IPS-18a (cell line): ENCODE results near the gene ZSWIM9.

Source experiments
- H3K27ac ChIP-seq: one replicate; pipeline ENCODE4 v1.5.1; 2013; ENCODE audit warnings: low read length
- H3K27me3 ChIP-seq: one replicate; pipeline ENCODE4 v1.6.1; 2013; ENCODE audit warnings: mild to moderate bottlenecking, low read length; ENCODE audit not compliant: control insufficient read depth, insufficient read depth
- H3K36me3 ChIP-seq: one replicate; pipeline ENCODE4 v1.6.1; 2013; ENCODE audit warnings: low read depth, low read length; ENCODE audit not compliant: control insufficient read depth
- H3K4me1 ChIP-seq: one replicate; pipeline ENCODE4 v1.6.1; 2013; ENCODE audit warnings: low read depth, low read length; ENCODE audit not compliant: control insufficient read depth
- H3K4me3 ChIP-seq: one replicate; pipeline ENCODE4 v1.5.1; 2013; ENCODE audit warnings: low read length
- H3K9ac ChIP-seq: one replicate; pipeline ENCODE4 v1.6.1; 2013; ENCODE audit warnings: mild to moderate bottlenecking, low read length, moderate library complexity
- H3K9me3 ChIP-seq: one replicate; pipeline ENCODE4 v1.6.1; 2013; ENCODE audit warnings: low read depth, low read length; ENCODE audit not compliant: control insufficient read depth

ZSWIM9 gene

DNA sequence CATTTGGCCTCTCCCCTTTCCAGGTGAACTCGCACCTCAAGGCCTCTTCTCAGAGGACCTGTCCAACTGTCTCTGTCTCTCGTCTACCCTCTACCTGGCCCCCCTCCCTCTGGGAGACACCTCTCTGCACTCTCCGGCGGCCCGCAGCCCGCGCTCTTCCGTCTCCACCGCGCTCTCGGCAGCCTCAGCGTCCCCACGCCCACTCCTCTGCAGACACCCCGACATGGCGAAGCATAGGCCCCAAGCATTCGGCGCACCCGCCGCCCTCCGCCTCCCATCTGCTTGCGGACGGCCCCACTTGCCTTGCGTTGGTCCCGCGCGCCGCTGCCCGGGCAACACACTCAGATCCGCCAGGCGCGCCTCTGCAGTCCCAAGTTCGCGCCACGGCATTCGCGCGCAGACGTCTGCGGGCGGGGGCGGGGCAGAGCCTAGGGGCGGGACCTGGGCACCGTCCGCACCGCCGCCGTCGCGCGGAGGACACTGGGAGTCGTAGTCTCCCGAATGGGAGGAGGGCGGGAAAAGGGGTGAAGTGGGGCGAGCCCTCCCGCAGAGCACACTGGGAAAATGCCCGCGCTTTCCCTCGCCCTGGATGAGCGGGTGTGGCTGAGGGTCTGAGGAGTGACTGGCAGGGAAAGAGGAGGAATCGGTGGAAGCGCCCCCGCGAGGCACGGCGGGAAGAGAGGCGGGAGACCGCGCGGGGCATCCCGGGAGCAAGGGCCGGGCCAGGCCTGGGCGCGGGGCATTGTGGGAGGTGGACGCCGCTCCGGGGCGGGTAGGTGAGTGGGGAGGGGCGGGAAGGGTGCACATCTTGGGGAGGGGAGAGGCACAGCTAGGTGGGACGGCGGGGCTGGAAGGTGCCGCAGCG is at the start of gene ZSWIM9, which contains the start of gene LIG1:
Gene ZSWIM9 (plus strand): TSS at position 742 of the 865 bp plus-strand sequence. CDS start 1,123 bp downstream, outside the sequence.
Gene LIG1 (minus strand): TSS at position 406 of the 865 bp plus-strand sequence. CDS start 4,778 bp downstream, outside the sequence.
- Histone ChIP-seq H3K9ac (peak within 1 kb of the TSS; percentile 90), H3K9me3 (no peaks in the 10 kb centered on the region), H3K27ac (peak within 1 kb of the TSS; percentile 86), H3K36me3 (peaks cover 15% of the 10 kb centered on the region), H3K4me3 (peak within 1 kb of the TSS; percentile 84), H3K27me3 (no peaks in the 10 kb centered on the region), H3K4me1 (peaks cover 3% of the 10 kb centered on the region)

GRCh38 chr19:48121066-48121465 is 49.4 kb upstream of the ZSWIM9 start:
- H3K9ac ChIP-seq, result no peak overlapping the region
- no peaks in the 10 kb centered on the region for H3K27me3 ChIP-seq
- H3K27ac ChIP-seq, result no peak overlapping the region
- no peak overlapping the region for H3K4me3 ChIP-seq
- H3K4me1 ChIP-seq, result no peaks in the 10 kb centered on the region
- peaks cover 46% of the 10 kb centered on the region for H3K36me3 ChIP-seq
- H3K9me3 ChIP-seq, result no peaks in the 10 kb centered on the region

- H3K27ac ChIP-seq, result no peak overlapping the region
- H3K36me3 ChIP-seq, result peaks cover 49% of the 10 kb centered on the region
- no peaks in the 10 kb centered on the region for H3K27me3 ChIP-seq
- H3K4me3 ChIP-seq, result no peak overlapping the region
- no peaks in the 10 kb centered on the region for H3K9me3 ChIP-seq
- H3K9ac ChIP-seq, result no peak overlapping the region
- no peaks in the 10 kb centered on the region for H3K4me1 ChIP-seq
These were observed 48.5 kb upstream of the ZSWIM9 start for GRCh38 chr19:48121909-48122371.

DNA sequence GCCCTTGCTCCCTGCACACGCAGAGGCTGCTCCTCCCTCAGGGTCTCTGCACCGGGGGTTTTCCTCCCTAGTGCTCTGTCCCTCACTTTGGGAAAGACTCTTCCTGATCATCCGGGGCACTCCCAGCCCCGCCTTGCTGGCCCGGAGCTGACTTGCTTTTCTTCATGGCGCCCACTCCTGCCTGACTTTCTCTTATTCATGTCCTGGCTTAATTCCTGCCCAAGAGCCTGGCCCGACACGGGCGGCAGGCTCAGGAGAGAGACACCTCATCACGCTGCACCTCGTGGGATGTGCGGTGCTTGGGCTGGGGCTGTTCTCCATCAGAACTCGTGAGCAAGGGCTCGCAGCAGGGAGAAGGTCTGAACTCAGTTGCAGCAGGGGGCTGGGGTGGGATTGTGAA is 48.1 kb upstream of the ZSWIM9 start:
- Histone ChIP-seq H3K27ac (no peak overlapping the region), H3K4me1 (no peaks in the 10 kb centered on the region), H3K36me3 (peaks cover 54% of the 10 kb centered on the region), H3K9me3 (no peaks in the 10 kb centered on the region), H3K27me3 (no peaks in the 10 kb centered on the region), H3K4me3 (no peak overlapping the region), H3K9ac (no peak overlapping the region)

DNA sequence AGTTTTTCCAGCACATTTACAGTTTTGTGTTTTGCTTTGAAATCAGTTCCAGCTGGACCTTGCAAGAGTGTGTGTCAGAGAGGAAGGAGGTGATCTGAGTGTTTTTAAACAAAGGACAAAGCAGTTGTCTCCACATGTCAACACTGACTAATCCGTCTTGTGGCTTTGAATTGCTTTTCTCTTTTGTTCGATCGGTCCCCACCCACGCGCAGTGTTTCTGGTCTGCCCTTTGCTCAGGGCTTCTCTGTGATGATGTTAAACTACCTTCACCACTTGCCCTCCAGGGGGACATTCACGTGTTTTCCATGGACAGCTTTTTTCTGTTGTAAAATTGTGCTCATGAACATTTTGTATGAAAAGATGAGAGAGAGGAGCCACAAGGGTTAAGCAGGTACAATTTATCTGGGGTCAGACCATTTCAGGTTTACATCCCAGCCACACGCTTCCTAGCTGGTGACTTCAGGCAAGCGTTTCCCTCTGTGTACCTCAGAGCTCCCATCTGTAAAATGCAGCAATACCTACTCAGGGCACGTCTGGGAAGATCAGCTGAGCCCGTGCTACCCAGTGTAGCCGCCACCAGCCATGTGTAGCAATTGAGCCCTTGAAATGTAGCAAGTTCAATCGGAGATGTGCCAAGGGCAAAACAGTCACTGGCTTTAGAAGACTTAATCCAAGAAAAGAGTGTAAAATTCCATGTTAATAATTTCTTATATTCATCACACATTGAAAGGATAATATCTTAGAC is 46.4 kb upstream of the ZSWIM9 start:
- no peak overlapping the region for H3K9ac ChIP-seq
- no peak overlapping the region for H3K27ac ChIP-seq
- peaks cover 60% of the 10 kb centered on the region for H3K36me3 ChIP-seq

DNA sequence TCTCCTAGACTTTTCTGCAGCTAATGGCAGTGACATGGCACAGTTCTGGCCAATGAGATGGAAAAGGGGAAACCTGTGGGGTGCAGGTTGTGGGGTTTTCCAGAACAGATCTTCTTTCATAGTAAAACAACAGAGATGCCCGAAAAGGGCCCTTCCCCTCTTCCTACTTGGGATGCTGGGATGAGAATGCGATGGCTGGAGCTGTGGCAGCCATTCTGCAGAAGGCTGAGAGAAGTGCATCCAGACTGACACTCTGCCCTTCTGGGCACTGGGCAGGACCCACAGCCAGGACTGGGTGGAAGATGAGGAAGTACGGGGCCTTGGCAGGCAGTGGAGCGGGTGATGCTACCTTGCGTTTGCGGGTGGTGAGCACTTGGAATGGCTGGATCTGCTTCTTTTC is 42.9 kb upstream of the ZSWIM9 start:
- peaks cover 61% of the 10 kb centered on the region for H3K36me3 ChIP-seq
- no peaks in the 10 kb centered on the region for H3K27me3 ChIP-seq

More for the DNA sequence above, 46.4 kb upstream of the ZSWIM9 start:
- Histone ChIP-seq H3K27me3 (no peaks in the 10 kb centered on the region), H3K4me1 (no peaks in the 10 kb centered on the region), H3K4me3 (no peak overlapping the region), H3K9me3 (no peaks in the 10 kb centered on the region)

GRCh38 chr19:48133094-48133493 is 37.4 kb upstream of the ZSWIM9 start:
- H3K27ac ChIP-seq, result no peak overlapping the region
- no peaks in the 10 kb centered on the region for H3K4me1 ChIP-seq
- H3K4me3 ChIP-seq, result no peak overlapping the region
- peaks cover 56% of the 10 kb centered on the region for H3K36me3 ChIP-seq
- no peaks in the 10 kb centered on the region for H3K27me3 ChIP-seq
- H3K9me3 ChIP-seq, result no peaks in the 10 kb centered on the region
- no peak overlapping the region for H3K9ac ChIP-seq

More for the DNA sequence above, 42.9 kb upstream of the ZSWIM9 start:
- Histone ChIP-seq H3K9me3 (no peaks in the 10 kb centered on the region), H3K9ac (no peak overlapping the region), H3K4me3 (no peak overlapping the region), H3K27ac (no peak overlapping the region), H3K4me1 (no peaks in the 10 kb centered on the region)

- no peaks in the 10 kb centered on the region for H3K4me1 ChIP-seq
- no peaks in the 10 kb centered on the region for H3K27me3 ChIP-seq
- H3K36me3 ChIP-seq, result peaks cover 56% of the 10 kb centered on the region
- H3K4me3 ChIP-seq, result no peak overlapping the region
- no peak overlapping the region for H3K27ac ChIP-seq
- H3K9ac ChIP-seq, result no peak overlapping the region
- H3K9me3 ChIP-seq, result no peaks in the 10 kb centered on the region
These were observed 35.1 kb upstream of the ZSWIM9 start for GRCh38 chr19:48135411-48135810.

DNA sequence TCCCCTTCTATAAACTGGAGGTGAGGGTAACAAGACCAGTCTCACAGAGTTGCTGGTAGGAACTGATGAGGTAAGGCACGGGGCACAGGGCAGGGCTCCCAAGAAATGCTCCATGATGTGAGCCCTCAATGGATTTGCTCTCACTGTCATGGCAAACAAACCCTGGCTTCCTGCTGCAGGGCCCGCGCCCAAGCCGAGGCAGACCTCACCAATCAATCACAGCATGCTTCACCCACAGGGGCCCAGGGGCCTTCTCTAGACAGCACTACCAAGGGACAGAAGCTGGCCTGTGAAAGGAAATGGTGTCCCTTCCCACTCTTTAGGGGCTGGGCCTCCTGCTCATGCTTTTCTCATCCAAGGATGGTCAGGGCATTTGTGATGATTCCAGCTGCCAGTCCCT is 33.9 kb upstream of the ZSWIM9 start:
- Histone ChIP-seq H3K9ac (no peak overlapping the region), H3K36me3 (peaks cover 47% of the 10 kb centered on the region)

DNA sequence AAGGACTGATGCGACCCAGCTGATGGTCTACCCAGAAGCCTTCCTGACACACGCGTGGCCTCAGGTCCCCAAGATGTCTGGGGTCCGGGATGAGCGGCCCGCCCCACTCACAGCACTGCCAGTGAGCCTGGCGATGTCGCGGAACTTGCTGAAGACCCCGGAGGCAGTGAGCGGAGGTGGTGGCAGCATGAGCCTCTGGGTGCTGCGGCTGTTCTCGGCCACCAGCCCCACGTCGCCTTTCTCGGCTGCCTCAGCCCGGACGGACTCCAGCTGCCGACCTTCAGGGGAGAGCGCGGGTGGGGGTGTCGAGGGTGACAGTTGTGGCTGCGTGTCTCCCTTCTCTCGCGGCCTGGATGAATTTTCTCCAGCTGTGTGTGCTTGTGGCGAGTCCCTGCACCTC is 33.1 kb upstream of the ZSWIM9 start:
- H3K27me3 ChIP-seq, result no peaks in the 10 kb centered on the region
- no peaks in the 10 kb centered on the region for H3K9me3 ChIP-seq
- H3K36me3 ChIP-seq, result peaks cover 40% of the 10 kb centered on the region
- no peak overlapping the region for H3K4me3 ChIP-seq
- no peaks in the 10 kb centered on the region for H3K4me1 ChIP-seq
- H3K9ac ChIP-seq, result no peak overlapping the region
- no peak overlapping the region for H3K27ac ChIP-seq

More for the DNA sequence above, 33.9 kb upstream of the ZSWIM9 start:
- no peak overlapping the region for H3K27ac ChIP-seq
- H3K4me1 ChIP-seq, result no peaks in the 10 kb centered on the region
- H3K9me3 ChIP-seq, result no peaks in the 10 kb centered on the region
- H3K4me3 ChIP-seq, result no peak overlapping the region
- no peaks in the 10 kb centered on the region for H3K27me3 ChIP-seq

DNA sequence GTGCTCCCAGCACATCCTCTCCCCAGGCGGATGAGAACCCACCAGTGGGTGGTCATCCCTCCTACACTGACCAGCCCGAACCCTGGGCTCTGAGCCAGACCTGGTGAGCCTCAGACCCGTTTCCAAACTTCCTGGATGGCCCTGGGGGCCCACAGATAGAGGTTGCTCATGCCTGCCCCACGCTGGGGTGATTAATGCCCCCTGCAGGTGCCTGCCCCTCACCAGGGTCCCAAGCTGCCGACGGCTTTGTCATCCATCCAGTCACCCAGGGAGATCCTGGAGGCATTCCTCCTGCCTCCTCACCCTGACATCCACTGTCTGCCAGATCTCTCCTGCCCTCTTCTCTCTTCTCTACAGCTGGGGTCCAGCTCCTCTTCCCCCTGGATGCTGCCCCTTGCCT is 31.4 kb upstream of the ZSWIM9 start:
- H3K36me3 ChIP-seq, result peaks cover 37% of the 10 kb centered on the region
- H3K4me3 ChIP-seq, result no peak overlapping the region
- H3K4me1 ChIP-seq, result no peaks in the 10 kb centered on the region
- no peak overlapping the region for H3K27ac ChIP-seq
- no peaks in the 10 kb centered on the region for H3K9me3 ChIP-seq
- no peak overlapping the region for H3K9ac ChIP-seq
- H3K27me3 ChIP-seq, result no peaks in the 10 kb centered on the region
